Spinal cord (tissue), 10 donors: ENCODE results near the gene KDM6A. TPM values are rescaled to one million over a fixed set of nuclear protein-coding genes. Genes with fewer than 3 reads are reported as not detected.
"Not testable (repeated sequence)": the region's sequence is repeated elsewhere in the genome, so short reads cannot be mapped to it uniquely, and the experiment has no call there.

Experiments
- DNase-seq, 6 donors: peaks; one replicate each; pipeline versions ENCODE4 v3.0.0 to v3.0.0-alpha.2; 2013 to 2015; ENCODE audit warnings: low spot score in 6 of 6, low read depth in 4 of 6
- H3K27ac ChIP-seq: one replicate; pipeline ENCODE4 v1.5.1; 2013; ENCODE audit warnings: low read depth, low read length, control low read depth
- H3K27me3 ChIP-seq: one replicate; pipeline ENCODE4 v1.6.1; 2013; ENCODE audit warnings: low read length; ENCODE audit not compliant: control insufficient read depth, insufficient read depth
- H3K36me3 ChIP-seq: one replicate; pipeline ENCODE4 v1.6.1; 2013; ENCODE audit warnings: low read length; ENCODE audit not compliant: control insufficient read depth, insufficient read depth
- H3K4me1 ChIP-seq: one replicate; pipeline ENCODE4 v1.6.1; 2013; ENCODE audit warnings: low read length; ENCODE audit not compliant: control insufficient read depth, insufficient read depth
- H3K4me3 ChIP-seq: one replicate; pipeline ENCODE4 v1.5.1; 2013; ENCODE audit warnings: low read depth, low read length, control low read depth
- H3K9me3 ChIP-seq: one replicate; pipeline ENCODE4 v1.6.1; 2013; ENCODE audit warnings: low read length; ENCODE audit not compliant: control insufficient read depth, insufficient read depth
- WGBS: methylation state at CpG from one replicate; pipeline ENCODE4 v1.1.5; 2013; ENCODE audit warnings: missing lambda C conversion rate; ENCODE audit not compliant: insufficient coverage; 5-methylcytosine and 5-hydroxymethylcytosine counted together
- polyA plus RNA-seq, 2 donors: library from polyadenylated mRNA; unstranded; fragments of 120-200 nt; gene quantifications; one replicate each; pipeline ENCODE4 v1.2.1, GENCODE V29; 2013; ENCODE audit not compliant: insufficient read length in 2 of 2
- total RNA-seq, 2 donors: library from RNA; depleted of rRNA in 1 of 2; stranded (reverse); fragments of 120-200 nt in 1 of 2; fragments of >200 nt in 1 of 2; gene quantifications; one replicate each; pipeline versions ENCODE4 v1.2.3 to v1.2.4, GENCODE V29; 2013 to 2014
- donor health status: healthy.

The KDM6A gene
- total and polyA plus RNA-seq, 4 donors: 17.4 to 62.8 (median 25.4) TPM

GRCh38 chrX:45035071-45035470, 162.1 kb downstream of the KDM6A start:
- no peaks in the 10 kb centered on the region for H3K4me1 ChIP-seq
- no peak for DNase-seq

GRCh38 chrX:45036161-45036560, 163.2 kb downstream of the KDM6A start:
- H3K9me3 ChIP-seq: peaks cover 3% of the 10 kb centered on the region
- no peak for DNase-seq
- WGBS: no CpG with 5 or more reads among the region's 4 CpGs
- no peaks in the 10 kb centered on the region for H3K4me1 ChIP-seq
- H3K36me3 ChIP-seq: no peaks in the 10 kb centered on the region
- no peaks in the 10 kb centered on the region for H3K27me3 ChIP-seq
- H3K4me3 ChIP-seq: no peak overlapping the region
- no peak overlapping the region for H3K27ac ChIP-seq

More at GRCh38 chrX:45035071-45035470, 162.1 kb downstream of the KDM6A start:
- Histone ChIP-seq H3K36me3 (no peaks in the 10 kb centered on the region), H3K4me3 (no peak overlapping the region), H3K9me3 (peaks cover 3% of the 10 kb centered on the region), H3K27me3 (no peaks in the 10 kb centered on the region), H3K27ac (no peak overlapping the region)
- no CpG with 5 or more reads among the region's 2 CpGs for WGBS

- not testable (repeated sequence) for DNase-seq, H3K27me3 ChIP-seq, H3K4me1 ChIP-seq, H3K27ac ChIP-seq, H3K9me3 ChIP-seq, H3K4me3 ChIP-seq, H3K36me3 ChIP-seq
- 93% methylated on average over 3 of the region's 28 CpGs for WGBS
Observed at GRCh38 chrX:45040137-45040536, 167.1 kb downstream of the KDM6A start.

- Histone ChIP-seq H3K27ac (no peak overlapping the region), H3K9me3 (no peaks in the 10 kb centered on the region), H3K27me3 (no peaks in the 10 kb centered on the region), H3K36me3 (no peaks in the 10 kb centered on the region), H3K4me1 (no peaks in the 10 kb centered on the region), H3K4me3 (no peak overlapping the region)
- WGBS: no CpG with 5 or more reads among the region's 1 CpG
- no peak for DNase-seq
Observed at GRCh38 chrX:45046417-45046816, 173.4 kb downstream of the KDM6A start.

- H3K9me3 ChIP-seq: no peaks in the 10 kb centered on the region
- H3K36me3 ChIP-seq: no peaks in the 10 kb centered on the region
- H3K4me3 ChIP-seq: no peak overlapping the region
- no peak for DNase-seq
- no peaks in the 10 kb centered on the region for H3K27me3 ChIP-seq
- no peak overlapping the region for H3K27ac ChIP-seq
- H3K4me1 ChIP-seq: no peaks in the 10 kb centered on the region
Observed at GRCh38 chrX:45050558-45050957, 177.6 kb downstream of the KDM6A start.

- WGBS: 76% methylated on average over 2 of the region's 2 CpGs
- H3K27ac ChIP-seq: no peak overlapping the region
Observed at GRCh38 chrX:45056428-45057145, 183.6 kb downstream of the KDM6A start.

GRCh38 chrX:45059906-45060305, 186.9 kb downstream of the KDM6A start:
- 100% methylated on average over 1 of the region's 2 CpGs for WGBS
- not testable (repeated sequence) for H3K9me3 ChIP-seq, H3K27me3 ChIP-seq, H3K4me1 ChIP-seq, H3K27ac ChIP-seq, H3K36me3 ChIP-seq, DNase-seq, H3K4me3 ChIP-seq

More at GRCh38 chrX:45056428-45057145, 183.6 kb downstream of the KDM6A start:
- no peaks in the 10 kb centered on the region for H3K9me3 ChIP-seq
- H3K4me3 ChIP-seq: no peak overlapping the region
- no peaks in the 10 kb centered on the region for H3K4me1 ChIP-seq
- H3K27me3 ChIP-seq: no peaks in the 10 kb centered on the region
- no peaks in the 10 kb centered on the region for H3K36me3 ChIP-seq
- no peak for DNase-seq

GRCh38 chrX:45063319-45064095, 190.5 kb downstream of the KDM6A start:
- Histone ChIP-seq H3K9me3 (no peaks in the 10 kb centered on the region), H3K4me1 (no peaks in the 10 kb centered on the region), H3K27ac (no peak overlapping the region), H3K36me3 (peaks cover 9% of the 10 kb centered on the region), H3K4me3 (no peak overlapping the region), H3K27me3 (no peaks in the 10 kb centered on the region)
- over 99% methylated on average over 8 of the region's 11 CpGs for WGBS
- DNase-seq: no peak

- Histone ChIP-seq H3K27me3 (no peaks in the 10 kb centered on the region), H3K4me1 (no peaks in the 10 kb centered on the region), H3K9me3 (no peaks in the 10 kb centered on the region), H3K27ac (no peak overlapping the region), H3K4me3 (no peak overlapping the region), H3K36me3 (peaks cover 11% of the 10 kb centered on the region)
- WGBS: 92% methylated on average over 2 of the region's 4 CpGs
- DNase-seq: no peak
Observed at GRCh38 chrX:45068569-45068968, 195.6 kb downstream of the KDM6A start.
